ENCODE measurements around the gene UCK2.

The UCK2 gene

GRCh38 chr1:165854101-165854845, 26.9 kb downstream of the UCK2 start:
- H3K4me3 ChIP-seq (ENCODE audit: low read depth, low read length) = no peak overlapping the region
- no peak for DNase-seq (ENCODE audit: low read depth)
- TF ChIP-seq CTCF (IDR thresholded peaks at IDR 0.05; ENCODE audit: low read depth, low read length, missing control alignments) = no peak

GRCh38 chr1:165855010-165855838, 27.8 kb downstream of the UCK2 start:
- TF ChIP-seq CTCF (IDR thresholded peaks at IDR 0.05; ENCODE audit: low read depth, low read length, missing control alignments) = no peak
- H3K4me3 ChIP-seq (ENCODE audit: low read depth, low read length) = no peak overlapping the region
- no peak for DNase-seq (ENCODE audit: low read depth)

GRCh38 chr1:165856021-165856420, 28.6 kb downstream of the UCK2 start:
- H3K4me3 ChIP-seq (ENCODE audit: low read depth, low read length) = no peak overlapping the region
- DNase-seq (ENCODE audit: low read depth) = no peak
- no peak for TF ChIP-seq CTCF (IDR thresholded peaks at IDR 0.05; ENCODE audit: low read depth, low read length, missing control alignments)

- no peak overlapping the region for H3K4me3 ChIP-seq (ENCODE audit: low read depth, low read length)
- no peak for DNase-seq (ENCODE audit: low read depth)
- no peak for TF ChIP-seq CTCF (IDR thresholded peaks at IDR 0.05; ENCODE audit: low read depth, low read length, missing control alignments)
Measured at GRCh38 chr1:165856606-165857005, 29.2 kb downstream of the UCK2 start.

GRCh38 chr1:165857046-165857801, 29.8 kb downstream of the UCK2 start:
- DNase-seq (ENCODE audit: low read depth) = no peak
- no peak for TF ChIP-seq CTCF (IDR thresholded peaks at IDR 0.05; ENCODE audit: low read depth, low read length, missing control alignments)
- H3K4me3 ChIP-seq (ENCODE audit: low read depth, low read length) = no peak overlapping the region

GRCh38 chr1:165858364-165858823, 31.0 kb downstream of the UCK2 start:
- DNase-seq (ENCODE audit: low read depth) = no peak
- H3K4me3 ChIP-seq (ENCODE audit: low read depth, low read length) = no peak overlapping the region
- no peak for TF ChIP-seq CTCF (IDR thresholded peaks at IDR 0.05; ENCODE audit: low read depth, low read length, missing control alignments)
